Skeletal muscle tissue (tissue), 5 donors: ENCODE results near the gene MDP1. TPM values are rescaled to one million over a fixed set of nuclear protein-coding genes. Genes with fewer than 3 reads are reported as not detected.
A peak's percentile ranks its signal among the peaks of the same experiment; 100 is the strongest.

Experiments used
- H3K27ac ChIP-seq: one replicate; pipeline ENCODE4 v1.7.0; 2013; ENCODE audit warnings: mild to moderate bottlenecking, low read depth, low read length, inconsistent platforms
- H3K27me3 ChIP-seq, 3 donors: one replicate each; pipeline ENCODE4 v1.7.0; 2013; ENCODE audit warnings: low read length in 3 of 3; ENCODE audit not compliant: control insufficient read depth in 3 of 3, insufficient read depth in 3 of 3
- H3K36me3 ChIP-seq, 3 donors: one replicate each; pipeline ENCODE4 v1.7.0; 2013; ENCODE audit warnings: low read length in 3 of 3; ENCODE audit not compliant: control insufficient read depth in 3 of 3, insufficient read depth in 3 of 3
- H3K4me1 ChIP-seq, 3 donors: one replicate each; pipeline ENCODE4 v1.7.0; 2013; ENCODE audit warnings: low read length in 3 of 3, mild to moderate bottlenecking in 3 of 3; ENCODE audit not compliant: control insufficient read depth in 3 of 3, insufficient read depth in 3 of 3
- H3K4me3 ChIP-seq, 3 donors: one replicate each; pipeline ENCODE4 v1.7.0; 2013; ENCODE audit warnings: low read length in 3 of 3
- H3K9ac ChIP-seq, 3 donors: one replicate each; pipeline ENCODE4 v1.7.0; 2013; ENCODE audit warnings: low read length in 3 of 3, mild to moderate bottlenecking in 3 of 3, moderate library complexity in 2 of 3, low read depth in 1 of 3
- H3K9me3 ChIP-seq, 3 donors: one replicate each; pipeline ENCODE4 v1.7.0; 2013; ENCODE audit warnings: low read length in 3 of 3; ENCODE audit not compliant: control insufficient read depth in 3 of 3
- small RNA-seq: library from RNA; depleted of rRNA; stranded (forward); fragments of <200 nt; gene quantifications from one replicate; pipeline ENCODE3, GENCODE V24; 2014
- total RNA-seq: library from RNA; depleted of rRNA; stranded (reverse); fragments of >200 nt; gene quantifications from one replicate; pipeline ENCODE4 v1.2.3, GENCODE V29; 2014
- donor health status: Osteomylitis.

Gene MDP1
- total RNA-seq, 1 donor from 2014 or later, result 9.9 TPM

- Histone ChIP-seq H3K27ac (no peak overlapping the region), H3K36me3 (peaks cover 3 to 6% (median 4%) of the 10 kb centered on the region in 3 donors), H3K27me3 (peaks cover 0 to 31% (median 27%) of the 10 kb centered on the region in 3 donors), H3K9me3 (no peaks in the 10 kb centered on the region), H3K4me1 (peaks cover 9 to 14% (median 12%) of the 10 kb centered on the region in 3 donors), H3K9ac (no peak overlapping the region), H3K4me3 (no peak overlapping the region)
Measured at GRCh38 chr14:24172871-24173281, 43.0 kb downstream of the MDP1 start.

GRCh38 chr14:24172261-24172860, 43.5 kb downstream of the MDP1 start:
- Histone ChIP-seq H3K36me3 (peaks cover 7 to 9% (median 8%) of the 10 kb centered on the region in 3 donors), H3K4me3 (peak overlapping the region in 2 of 3 donors; percentile 1 to 54), H3K9ac (no peak overlapping the region), H3K9me3 (no peaks in the 10 kb centered on the region), H3K27ac (no peak overlapping the region), H3K27me3 (peaks cover 0 to 31% (median 27%) of the 10 kb centered on the region in 3 donors), H3K4me1 (peaks cover 9 to 14% (median 12%) of the 10 kb centered on the region in 3 donors)

- no peak within 1 kb of the TSS for H3K27ac ChIP-seq
Measured at GRCh38 chr14:24171422-24172260, 44.2 kb downstream of the MDP1 start, which contains the start of gene REC8. Gene REC8, plus strand, starts transcription at chr14:24172080. Its CDS starts 473 bp downstream, at chr14:24172553.

GRCh38 chr14:24167469-24168114, 48.3 kb downstream of the MDP1 start:
- Histone ChIP-seq H3K27me3 (peaks cover 0 to 22% (median 19%) of the 10 kb centered on the region in 3 donors), H3K4me3 (no peak overlapping the region), H3K9me3 (no peaks in the 10 kb centered on the region), H3K27ac (no peak overlapping the region), H3K36me3 (peaks cover 39 to 47% (median 45%) of the 10 kb centered on the region in 3 donors), H3K4me1 (peaks cover 13 to 17% (median 15%) of the 10 kb centered on the region in 3 donors), H3K9ac (no peak overlapping the region)

More at GRCh38 chr14:24171422-24172260, 44.2 kb downstream of the MDP1 start, which contains the start of gene REC8:
- Histone ChIP-seq H3K36me3 (peaks cover 6 to 13% (median 10%) of the 10 kb centered on the region in 3 donors), H3K27me3 (peaks cover 0 to 31% (median 27%) of the 10 kb centered on the region in 3 donors), H3K4me1 (peaks cover 9 to 14% (median 12%) of the 10 kb centered on the region in 3 donors), H3K9ac (no peak within 1 kb of the TSS), H3K4me3 (peak within 1 kb of the TSS; percentile 1 to 60 (median 54)), H3K9me3 (no peaks in the 10 kb centered on the region)

GRCh38 chr14:24165785-24166184, 50.1 kb downstream of the MDP1 start:
- no peak overlapping the region for H3K4me3 ChIP-seq
- H3K4me1 ChIP-seq, result peaks cover 19 to 26% (median 21%) of the 10 kb centered on the region in 3 donors
- H3K27ac ChIP-seq, result no peak overlapping the region
- H3K9ac ChIP-seq, result no peak overlapping the region
- H3K27me3 ChIP-seq, result peaks cover 0 to 7% (median 4%) of the 10 kb centered on the region in 3 donors
- no peaks in the 10 kb centered on the region for H3K9me3 ChIP-seq
- H3K36me3 ChIP-seq, result peaks cover 39 to 47% (median 45%) of the 10 kb centered on the region in 3 donors

- Histone ChIP-seq H3K27ac (no peak overlapping the region), H3K9ac (no peak overlapping the region), H3K9me3 (no peaks in the 10 kb centered on the region), H3K27me3 (no peaks in the 10 kb centered on the region), H3K36me3 (peaks cover 52 to 58% (median 56%) of the 10 kb centered on the region in 3 donors), H3K4me3 (no peak overlapping the region), H3K4me1 (peaks cover 24 to 30% (median 25%) of the 10 kb centered on the region in 3 donors)
Measured at GRCh38 chr14:24164518-24164991, 51.3 kb downstream of the MDP1 start.

Small RNA genes lying within 50 kb of the gene (small RNA-seq; reads per million reads assigned to genes)
- gene AL136295.4 (not detected), gene CHMP4A (not detected), gene IPO4 (not detected), gene IRF9 (not detected), gene MDP1 (not detected)

Other genes starting within 250 kb of the MDP1 start
- 8.9 TPM for gene DHRS4L2, start 227.1 kb downstream of the MDP1 start, total RNA-seq
- under 0.01 TPM for gene CARMIL3, start 164.1 kb downstream of the MDP1 start, total RNA-seq
- not detected for gene CPNE6, start 144.5 kb downstream of the MDP1 start, total RNA-seq
- gene PCK2, start 121.8 kb downstream of the MDP1 start, total RNA-seq, result 3.7 TPM
- gene DCAF11, start 101.3 kb downstream of the MDP1 start, total RNA-seq, result 85.6 TPM
- gene NRL, start 101.1 kb downstream of the MDP1 start, total RNA-seq, result 2.1 TPM
- 172 TPM for gene FITM1, start 85.4 kb downstream of the MDP1 start, total RNA-seq
- gene PSME1, start 79.9 kb downstream of the MDP1 start, total RNA-seq, result 89.8 TPM
- 12.0 TPM for gene EMC9, start 74.5 kb downstream of the MDP1 start, total RNA-seq
- gene PSME2, start 69.5 kb downstream of the MDP1 start, total RNA-seq, result 58.5 TPM
- gene RNF31, start 68.6 kb downstream of the MDP1 start, total RNA-seq, result 33.4 TPM
- 50.6 TPM for gene IRF9, start 54.8 kb downstream of the MDP1 start, total RNA-seq
- gene REC8, start 44.0 kb downstream of the MDP1 start, total RNA-seq, result 2.1 TPM
- 32.9 TPM for gene IPO4, start 27.2 kb downstream of the MDP1 start, total RNA-seq
- gene TM9SF1, start 20.6 kb downstream of the MDP1 start, total RNA-seq, result 18.3 TPM
- gene TSSK4, start 10.4 kb downstream of the MDP1 start, total RNA-seq, result 0.52 TPM
- gene CHMP4A, start 2.6 kb downstream of the MDP1 start, total RNA-seq, result 29.2 TPM
- gene NEDD8, start 16.3 kb upstream of the MDP1 start, total RNA-seq, result 81.9 TPM
- gene GMPR2, start 16.9 kb upstream of the MDP1 start, total RNA-seq, result 49.6 TPM
- gene TINF2, start 26.6 kb upstream of the MDP1 start, total RNA-seq, result 34.4 TPM
- 0.52 TPM for gene TGM1, start 47.1 kb upstream of the MDP1 start, total RNA-seq
- gene RABGGTA, start 55.5 kb upstream of the MDP1 start, total RNA-seq, result 11.5 TPM
- 6.3 TPM for gene DHRS1, start 83.7 kb upstream of the MDP1 start, total RNA-seq
- gene NOP9, start 83.8 kb upstream of the MDP1 start, total RNA-seq, result 22.4 TPM
- 4.7 TPM for gene CIDEB, start 91.9 kb upstream of the MDP1 start, total RNA-seq
- gene LTB4R2, start 94.1 kb upstream of the MDP1 start, total RNA-seq, result 1.6 TPM
- gene LTB4R, start 95.4 kb upstream of the MDP1 start, total RNA-seq, result 2.1 TPM
- 9.9 TPM for gene ADCY4, start 119.0 kb upstream of the MDP1 start, total RNA-seq
- 1.6 TPM for gene RIPK3, start 123.9 kb upstream of the MDP1 start, total RNA-seq
- gene NFATC4, start 152.1 kb upstream of the MDP1 start, total RNA-seq, result 21.4 TPM
- 19.3 TPM for gene NYNRIN, start 182.9 kb upstream of the MDP1 start, total RNA-seq
- under 0.01 TPM for gene CBLN3, start 213.6 kb upstream of the MDP1 start, total RNA-seq
- 38.1 TPM for gene KHNYN, start 213.9 kb upstream of the MDP1 start, total RNA-seq
- gene SDR39U1, start 226.7 kb upstream of the MDP1 start, total RNA-seq, result 12.0 TPM